ENCODE results near the gene JAK1.

- TF ChIP-seq CHD2 (IDR thresholded peaks at IDR 0.05; ENCODE audit: low read length, partially characterized antibody) (no peak), CTCF (IDR thresholded peaks at IDR 0.05) (no peak), HOXA7 (CRISPR knock-in tag; IDR thresholded peaks at IDR 0.05) (no peak), EP300 (IDR thresholded peaks at IDR 0.05) (no peak), BHLHE40 (IDR thresholded peaks at IDR 0.05; ENCODE audit: low read depth, low read length) (no peak), POLR2A (IDR thresholded peaks at IDR 0.05; ENCODE audit: low read length) (no peak), KDM1A (IDR thresholded peaks at IDR 0.05; ENCODE audit: low read depth) (no peak), SREBF2 (IDR thresholded peaks at IDR 0.05) (no peak), SMC3 (IDR thresholded peaks at IDR 0.05) (no peak), BCL3 (IDR thresholded peaks at IDR 0.05) (no peak), HMGXB4 (CRISPR knock-in tag; IDR thresholded peaks at IDR 0.05; ENCODE audit: borderline replicate concordance) (no peak), CBX8 (IDR thresholded peaks at IDR 0.05) (no peak), RAD21 (conservative IDR thresholded peaks at IDR 0.05 in 1 of 2, IDR thresholded peaks at IDR 0.05 in 1 of 2) (no peak)
- TF ChIP-seq, protein P1, sequence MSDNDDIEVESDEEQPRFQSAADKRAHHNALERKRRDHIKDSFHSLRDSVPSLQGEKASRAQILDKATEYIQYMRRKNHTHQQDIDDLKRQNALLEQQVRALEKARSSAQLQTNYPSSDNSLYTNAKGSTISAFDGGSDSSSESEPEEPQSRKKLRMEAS (IDR thresholded peaks at IDR 0.05) = no peak
Measured at GRCh38 chr1:64922336-64922735, 44.0 kb downstream of the JAK1 start.
